GM12892 (cell line): Measurements from ENCODE around the gene EPB41L1.

Experiments used
- DNase-seq: peaks from one replicate; pipeline ENCODE4 v3.0.0; 2011; ENCODE audit not compliant: insufficient read length
- FAIRE-seq: peaks from 2 replicates; lab custom pipeline; 2011; peaks lifted over from hg19 to GRCh38; lab: Jason Lieb, UNC
- POLR2A ChIP-seq: IDR thresholded peaks from 2 replicates; pipeline ENCODE4 v1.6.1; 2011; ENCODE audit warnings: low read depth, low read length, control low read depth
- POLR2AphosphoS5 ChIP-seq: IDR thresholded peaks from 2 replicates; pipeline ENCODE4 v1.6.1; 2011; ENCODE audit warnings: low read depth, low read length, control low read depth
- TAF1 ChIP-seq: IDR thresholded peaks from 2 replicates; pipeline ENCODE4 v1.6.1; 2011; ENCODE audit warnings: low read depth, mild to moderate bottlenecking, control low read depth, low read length, borderline replicate concordance

EPB41L1 gene

GRCh38 chr20:36116807-36117441 lies 37.6 kb upstream of the EPB41L1 start:
- DNase-seq (no peak), FAIRE-seq (no peak)
- TF ChIP-seq POLR2AphosphoS5 = no peak
- no peak for TF ChIP-seq POLR2A
- TF ChIP-seq TAF1 = no peak

DNA sequence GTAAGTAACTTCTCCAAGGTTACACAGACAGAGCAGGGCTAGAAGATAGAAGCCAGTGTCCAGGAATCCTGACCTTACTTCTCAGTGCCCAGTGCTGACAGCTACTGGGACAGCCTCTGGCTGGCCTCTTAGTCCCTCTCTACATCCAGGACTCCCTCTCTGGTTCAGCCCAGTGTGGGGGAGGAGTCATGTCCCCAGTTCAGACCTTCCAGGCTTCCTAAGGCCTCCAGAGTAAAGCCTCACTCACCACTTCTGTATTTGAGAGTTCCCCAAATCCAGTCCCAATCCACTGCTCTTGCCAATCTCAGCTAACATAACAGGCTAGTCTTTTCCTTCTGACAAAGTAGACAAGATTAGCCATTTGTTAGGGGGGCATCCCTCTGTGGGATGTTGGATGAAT lies 36.9 kb upstream of the EPB41L1 start:
- TF ChIP-seq TAF1 (no peak), POLR2AphosphoS5 (no peak), POLR2A (no peak)
- no peak for FAIRE-seq
- no peak for DNase-seq

GRCh38 chr20:36118371-36118770 lies 36.2 kb upstream of the EPB41L1 start:
- DNase-seq = no peak
- TF ChIP-seq POLR2AphosphoS5 (no peak), POLR2A (no peak), TAF1 (no peak)
- no peak for FAIRE-seq

GRCh38 chr20:36119537-36119936 lies 35.0 kb upstream of the EPB41L1 start:
- DNase-seq (no peak), FAIRE-seq (no peak)
- TF ChIP-seq POLR2AphosphoS5 (no peak), TAF1 (no peak), POLR2A (no peak)

- TF ChIP-seq TAF1 (no peak), POLR2A (no peak), POLR2AphosphoS5 (no peak)
- no peak for DNase-seq
- FAIRE-seq = no peak
Observed at GRCh38 chr20:36120241-36120640, 34.3 kb upstream of the EPB41L1 start.

- no peak for FAIRE-seq
- TF ChIP-seq POLR2AphosphoS5 (no peak), TAF1 (no peak), POLR2A (no peak)
- no peak for DNase-seq
Observed at GRCh38 chr20:36120991-36121390, 33.5 kb upstream of the EPB41L1 start.

GRCh38 chr20:36121981-36122930 lies 32.3 kb upstream of the EPB41L1 start:
- TF ChIP-seq POLR2AphosphoS5 = no peak
- no peak for TF ChIP-seq POLR2A
- TF ChIP-seq TAF1 = no peak
- FAIRE-seq (no peak), DNase-seq (no peak)

GRCh38 chr20:36122931-36123288 lies 31.6 kb upstream of the EPB41L1 start:
- TF ChIP-seq TAF1 (no peak), POLR2AphosphoS5 (no peak), POLR2A (no peak)
- DNase-seq = no peak
- FAIRE-seq = no peak

DNA sequence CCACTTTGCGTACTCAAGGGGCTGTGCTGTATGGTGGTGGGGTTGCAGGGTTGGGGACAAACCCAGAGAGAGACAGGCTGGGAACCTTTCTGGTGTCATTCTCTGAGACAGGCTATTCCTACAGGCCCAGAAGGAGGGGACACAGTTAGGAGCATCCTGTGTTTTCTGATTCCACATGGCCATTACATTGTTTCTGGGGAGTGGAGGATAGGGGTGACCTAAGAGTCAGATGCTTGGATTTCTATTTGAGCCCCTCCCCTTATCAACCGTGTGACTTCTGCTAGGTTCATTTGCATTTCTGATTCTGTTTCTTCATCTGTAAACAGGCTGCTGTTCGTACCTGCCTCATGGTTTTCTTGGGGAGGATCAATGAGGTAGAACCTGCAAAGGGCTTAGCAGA lies 29.4 kb upstream of the EPB41L1 start:
- FAIRE-seq (no peak), DNase-seq (no peak)
- TF ChIP-seq POLR2AphosphoS5 (no peak), TAF1 (no peak), POLR2A (no peak)

DNA sequence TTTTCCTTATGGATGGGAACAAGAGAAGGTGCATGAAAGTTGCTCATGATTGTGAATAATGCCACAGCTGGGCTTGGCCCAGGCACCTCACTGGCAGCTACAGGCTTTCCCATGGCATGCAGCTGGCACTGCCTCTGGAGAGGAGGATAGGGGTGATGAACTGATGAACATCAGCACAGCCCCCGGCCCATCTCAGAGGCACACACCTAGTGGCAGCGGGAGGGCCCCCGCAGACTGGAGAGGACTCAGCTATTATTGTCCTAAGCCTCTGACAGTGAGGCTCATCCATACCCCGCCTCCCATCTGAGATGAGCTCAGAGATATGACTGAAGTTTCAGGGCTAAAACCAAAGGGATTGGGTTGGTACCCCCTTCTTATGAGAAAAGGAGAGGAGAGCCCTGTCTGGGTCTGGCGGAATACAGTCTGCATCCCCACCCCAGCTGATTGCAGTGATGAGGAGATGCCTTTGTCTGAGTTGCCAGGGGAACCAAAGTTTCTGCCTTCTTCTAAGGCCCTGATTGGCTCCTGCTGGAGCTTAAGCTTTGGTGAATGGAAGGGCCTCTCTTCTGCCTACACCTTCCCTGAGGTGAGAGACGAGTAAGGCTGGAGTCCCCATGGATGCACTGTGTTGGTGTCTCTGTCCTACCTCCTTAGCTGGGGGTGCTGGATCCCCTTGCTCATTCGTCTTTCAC lies 27.6 kb upstream of the EPB41L1 start:
- no peak for FAIRE-seq
- TF ChIP-seq TAF1 (no peak), POLR2A (no peak), POLR2AphosphoS5 (no peak)
- no peak for DNase-seq

- FAIRE-seq = no peak
- TF ChIP-seq POLR2AphosphoS5 (no peak), TAF1 (no peak), POLR2A (no peak)
- DNase-seq = no peak
Observed at GRCh38 chr20:36128463-36129159, 25.9 kb upstream of the EPB41L1 start.
